Esophagus muscularis mucosa (tissue), 3 donors: Measurements from ENCODE around the gene SERINC2.

ENCODE experiments used
- CTCF ChIP-seq, 3 experiments: fragments of 200-600 bp in 2 of 3; fragments of 450-650 bp in 1 of 3; sonication (generic) in 2 of 3; IDR thresholded peaks; one replicate each; pipeline ENCODE4 v1.5.1; 2017 to 2019; ENCODE audit warnings: antibody characterized with exemption in 3 of 3, mild to moderate bottlenecking in 2 of 3, moderate library complexity in 1 of 3
- POLR2A ChIP-seq: fragments of 450-650 bp; IDR thresholded peaks from one replicate; pipeline ENCODE4 v1.6.1; 2017; ENCODE audit warnings: antibody characterized with exemption, moderate library complexity, mild to moderate bottlenecking, low read depth
- POLR2AphosphoS5 ChIP-seq, 2 donors: sonication (generic); formaldehyde crosslinking; IDR thresholded peaks; one replicate each; pipeline ENCODE4 v1.6.1; 2017; ENCODE audit warnings: antibody characterized with exemption in 2 of 2

DNA sequence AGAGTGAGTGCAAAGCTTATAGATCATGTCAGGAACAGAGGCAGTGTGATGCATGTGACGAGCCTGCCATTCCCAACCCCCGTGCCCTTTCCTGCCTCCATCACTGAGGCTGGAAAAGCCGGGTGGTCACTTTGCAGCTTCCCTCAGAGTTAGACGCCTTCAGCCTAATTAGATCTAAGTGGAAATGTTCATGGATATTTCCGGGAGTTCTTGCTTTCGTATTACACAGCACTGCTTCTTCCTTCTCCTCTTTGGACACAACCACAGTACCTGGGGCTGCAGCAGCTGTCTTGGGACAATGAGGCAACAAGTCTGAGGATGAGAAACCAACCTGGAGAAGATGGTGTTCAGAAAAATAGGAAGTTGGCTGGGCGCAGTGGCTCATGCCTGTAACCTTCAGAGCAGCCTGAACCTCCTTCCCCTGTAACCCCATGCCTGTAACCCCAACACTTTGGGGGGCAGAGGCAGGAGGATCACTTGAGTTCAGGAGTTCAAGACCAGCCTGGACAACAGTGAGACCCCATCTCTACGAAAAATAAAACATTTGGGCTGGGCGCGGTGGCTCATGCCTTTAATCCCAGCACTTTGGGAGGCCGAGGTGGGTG is 24.5 kb downstream of the SERINC2 start:
- no peak for TF ChIP-seq CTCF (IDR thresholded peaks at IDR 0.05)
- TF ChIP-seq POLR2AphosphoS5 (IDR thresholded peaks at IDR 0.05), result no peak
- TF ChIP-seq POLR2A, result no peak
